HepG2 (cell line): Measurements from ENCODE around the gene RPS13. TPM values are rescaled to one million over a fixed set of nuclear protein-coding genes. Genes with fewer than 3 reads are reported as not detected.

ENCODE experiments used
- ARNTL ChIP-seq: sonication (generic); formaldehyde crosslinking; IDR thresholded peaks from 2 replicates; pipeline ENCODE4 v1.4.0; 2020; ENCODE audit warnings: mild to moderate bottlenecking, missing genetic modification reagents
- CBX1 ChIP-seq: IDR thresholded peaks from one replicate; pipeline ENCODE4 v1.6.1; 2016; ENCODE audit warnings: antibody characterized with exemption, low read depth
- CENPBD1 ChIP-seq: sonication (generic); formaldehyde crosslinking; IDR thresholded peaks from 2 replicates; pipeline ENCODE4 v1.8.0; 2022; ENCODE audit warnings: missing genetic modification reagents, low read depth, mild to moderate bottlenecking, borderline replicate concordance
- KLF15 ChIP-seq: sonication (generic); formaldehyde crosslinking; IDR thresholded peaks from 2 replicates; pipeline ENCODE4 v1.8.1; 2023; ENCODE audit warnings: borderline replicate concordance, mild to moderate bottlenecking, inconsistent platforms, missing genetic modification reagents, mixed read lengths
- KMT2B ChIP-seq: IDR thresholded peaks from 2 replicates; pipeline ENCODE4 v1.6.1; 2016; ENCODE audit warnings: missing genetic modification reagents, missing compliant biosample characterization
- LCORL ChIP-seq, 2 experiments: fragments of 450-650 bp in 1 of 2; sonication (generic) in 1 of 2; formaldehyde crosslinking in 1 of 2; IDR thresholded peaks; 2 replicates each; pipeline versions ENCODE4 v1.5.0 to v1.6.1; 2017 to 2020; ENCODE audit warnings: antibody characterized with exemption in 1 of 2, missing genetic modification reagents in 1 of 2
- MTF1 ChIP-seq: sonication (generic); formaldehyde crosslinking; IDR thresholded peaks from 2 replicates; pipeline ENCODE4 v1.5.0; 2020; ENCODE audit warnings: missing genetic modification reagents
- TBX2 ChIP-seq: sonication (generic); formaldehyde crosslinking; IDR thresholded peaks from 2 replicates; pipeline ENCODE4 v1.5.0; 2020; ENCODE audit warnings: missing genetic modification reagents, mild to moderate bottlenecking, borderline replicate concordance
- TIGD3 ChIP-seq: sonication (generic); formaldehyde crosslinking; IDR thresholded peaks from 2 replicates; pipeline ENCODE4 v1.5.1; 2020; ENCODE audit warnings: mild to moderate bottlenecking, missing genetic modification reagents, borderline replicate concordance
- ZBED4 ChIP-seq: sonication (generic); formaldehyde crosslinking; IDR thresholded peaks from 2 replicates; pipeline ENCODE4 v1.4.0; 2020; ENCODE audit warnings: missing genetic modification reagents, borderline replicate concordance
- ZNF101 ChIP-seq: sonication (generic); formaldehyde crosslinking; IDR thresholded peaks from 2 replicates; pipeline ENCODE4 v1.4.0; 2020; ENCODE audit warnings: mild to moderate bottlenecking, low read depth, missing genetic modification reagents, borderline replicate concordance
- ZNF292 ChIP-seq: sonication (generic); formaldehyde crosslinking; IDR thresholded peaks from 2 replicates; pipeline ENCODE4 v1.8.1; 2022; ENCODE audit warnings: mild to moderate bottlenecking, low read depth, missing genetic modification reagents, borderline replicate concordance
- ZNF296 ChIP-seq: sonication (generic); formaldehyde crosslinking; conservative IDR thresholded peaks from 2 replicates; pipeline ENCODE4 v1.5.0; 2020; ENCODE audit warnings: mild to moderate bottlenecking, missing genetic modification reagents
- ZNF512B ChIP-seq: sonication (generic); formaldehyde crosslinking; IDR thresholded peaks from 2 replicates; pipeline ENCODE4 v1.5.1; 2020; ENCODE audit warnings: missing genetic modification reagents, mild to moderate bottlenecking, borderline replicate concordance
- ZNF530 ChIP-seq: sonication (generic); formaldehyde crosslinking; IDR thresholded peaks from 2 replicates; pipeline ENCODE4 v1.5.0; 2020; ENCODE audit warnings: low read depth, mild to moderate bottlenecking, missing genetic modification reagents
- ZNF614 ChIP-seq: IDR thresholded peaks from 2 replicates; pipeline ENCODE4 v1.6.1; 2018; ENCODE audit warnings: missing biosample characterization, missing genetic modification reagents, inconsistent platforms, borderline replicate concordance
- polyA plus RNA-seq, 8 experiments: library from polyadenylated mRNA; depleted of rRNA in 3 of 8; stranded (reverse) in 7 of 8; unstranded in 1 of 8; fragments of >200 nt; fragmentation: Illumina TruSeq in 4 of 8; extraction: Trizol in 4 of 8; gene quantifications; 2 replicates each; pipeline versions ENCODE4 v1.2.1 to v1.2.3, GENCODE V29; 2011 to 2016; ENCODE audit warnings: low read depth in 4 of 8, missing spikeins in 1 of 8, mixed read lengths in 1 of 8; ENCODE audit not compliant: insufficient read depth in 1 of 8
- total RNA-seq, 5 experiments: library from RNA; depleted of rRNA; stranded (reverse); fragments of >200 nt; fragmentation: Illumina TruSeq; extraction: Trizol; gene quantifications; 2 replicates each; pipeline ENCODE4 v1.2.3, GENCODE V29; 2016; ENCODE audit warnings: low read depth in 1 of 5

The RPS13 gene
- total and polyA plus RNA-seq, 2 of the 13 experiments (the other 11 are each of a cell fraction or from before 2014, with no cell fraction given): 1,542 to 2,245 TPM

GRCh38 chr11:17077520-17078401 lies at the start of gene RPS13 (continued):
- TF ChIP-seq ZBED4: peak; percentile 19; the same call in 1 of the 2 replicates
- no peak for TF ChIP-seq ZNF296 (CRISPR knock-in tag)
- peak; percentile 70; the same call in 1 of the 2 replicates for TF ChIP-seq MTF1 (CRISPR knock-in tag)
- TF ChIP-seq CENPBD1: no peak
- no peak for TF ChIP-seq ARNTL (CRISPR knock-in tag)
- 0 out of 2 replicates have a peak, but pooled peaks have one; percentile 68 for TF ChIP-seq ZNF512B
- TF ChIP-seq ZNF530: no peak
- TF ChIP-seq LCORL (IDR thresholded peaks at IDR 0.05): no peak
- no peak for TF ChIP-seq LCORL (CRISPR knock-in tag; IDR thresholded peaks at IDR 0.05)
- TF ChIP-seq ZNF614 (CRISPR knock-in tag): peak; percentile 72; the same call in 1 of the 2 replicates
- TF ChIP-seq CBX1: peak; percentile 77
- no peak for TF ChIP-seq KLF15 (CRISPR knock-in tag)
- TF ChIP-seq TIGD3 (CRISPR knock-in tag): no peak
- no peak for TF ChIP-seq ZNF292
- TF ChIP-seq KMT2B (CRISPR knock-in tag): peak; percentile 89
- no peak; the same call in 1 of the 2 replicates for TF ChIP-seq ZNF101 (CRISPR knock-in tag)
- TF ChIP-seq TBX2 (CRISPR knock-in tag): peak; percentile 44; the same call in 1 of the 2 replicates
